ENCODE results near the gene AGO3. TPM values are rescaled to one million over a fixed set of nuclear protein-coding genes. Genes with fewer than 3 reads are reported as not detected.

The AGO3 gene
- total RNA-seq, 1 donor from 2014 or later, result 6.8 TPM

DNA sequence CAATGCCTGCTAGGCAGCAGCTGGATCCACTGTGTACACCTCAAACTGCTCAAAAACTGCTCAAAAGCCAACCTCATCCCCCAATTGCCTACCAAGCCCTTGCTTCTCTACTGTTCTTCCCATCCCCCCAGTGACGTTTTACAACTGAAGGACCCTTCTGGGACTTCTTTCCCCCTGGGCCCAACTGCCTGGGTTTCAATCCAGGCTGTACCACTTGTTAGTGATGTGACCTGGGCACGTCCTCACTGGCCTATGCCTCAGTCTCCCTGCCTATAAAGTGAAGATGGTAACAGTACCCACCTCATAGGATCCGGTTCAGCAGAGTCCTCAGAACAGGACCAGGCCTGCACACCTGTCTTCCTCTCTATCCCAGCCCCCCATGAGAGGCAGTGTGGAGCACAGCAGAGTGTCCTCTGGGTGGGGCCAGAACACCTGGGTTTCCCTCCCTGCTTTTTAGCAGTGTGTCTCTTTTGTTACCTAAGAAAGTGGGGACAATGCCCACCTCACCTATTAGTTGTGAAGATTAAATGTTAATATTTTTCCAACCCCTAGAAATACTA, 151.1 kb downstream of the AGO3 start:
- DNase-seq (ENCODE audit: low read depth in 2 of 2), result no peak

DNA sequence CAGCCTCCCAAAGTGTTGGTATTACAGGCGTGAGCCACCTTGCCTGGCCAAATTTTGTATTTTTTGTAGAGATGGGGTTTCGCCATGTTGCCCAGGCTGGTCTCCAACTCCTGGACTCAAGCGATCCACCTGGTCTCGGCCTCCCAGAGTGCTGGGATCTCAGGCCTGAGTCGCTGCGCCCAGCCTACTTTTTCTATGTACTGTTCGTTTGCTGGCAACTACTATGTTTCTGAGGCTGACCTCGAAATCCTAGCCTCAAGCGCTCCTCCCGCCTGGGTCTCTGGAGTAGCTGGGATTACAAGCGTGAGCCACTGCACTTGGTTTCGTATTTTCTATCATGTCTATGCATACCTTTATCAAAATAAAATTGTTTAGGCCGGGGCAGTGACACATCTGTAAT, 152.3 kb downstream of the AGO3 start:
- no peak for DNase-seq (ENCODE audit: low read depth in 2 of 2)

DNA sequence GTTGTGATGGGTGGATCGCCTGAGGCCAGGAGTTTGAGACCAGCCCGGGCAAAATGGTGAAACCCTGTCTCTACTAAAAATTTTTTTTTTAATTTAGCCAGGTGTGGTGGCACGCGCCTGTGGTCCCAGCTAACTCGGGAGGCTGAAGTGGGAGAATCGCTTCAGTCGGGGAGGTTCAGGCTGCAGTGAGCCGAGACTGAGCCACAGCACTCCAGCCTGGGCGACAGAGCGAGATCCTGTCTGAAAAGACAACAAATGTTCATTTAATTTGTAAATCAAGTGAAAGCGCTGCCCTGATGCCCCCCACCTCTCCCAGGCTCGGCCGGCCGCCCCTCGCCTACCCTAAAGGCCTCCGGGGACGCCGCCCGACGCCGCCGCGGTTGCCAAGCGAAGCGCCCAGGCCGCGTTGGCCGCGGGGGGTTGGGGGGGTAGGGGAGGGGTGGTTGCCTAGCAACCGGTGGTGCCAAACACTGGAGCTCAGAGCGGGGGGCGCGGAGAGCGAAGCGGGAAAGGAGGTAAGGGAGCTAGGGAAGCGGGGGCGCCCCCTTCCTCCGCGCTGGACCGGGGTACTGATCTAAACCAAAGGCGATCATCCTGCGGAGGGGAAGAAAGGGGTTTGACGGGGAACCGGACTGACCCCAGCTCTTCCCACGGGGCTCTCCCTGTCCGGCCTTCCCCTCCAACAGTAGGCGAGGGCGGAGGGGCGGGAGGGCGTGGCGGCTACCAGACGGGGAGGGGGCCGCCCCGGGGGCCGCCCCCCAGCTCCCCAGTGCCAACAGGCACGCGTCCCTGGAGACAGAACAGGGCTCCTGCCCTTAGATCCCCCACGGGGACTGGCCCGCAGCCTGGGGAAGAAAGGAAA, 153.0 kb downstream of the AGO3 start, which contains the start of gene TEKT2:
TEKT2 (plus strand) TSS at position 460 of the 862 bp plus-strand sequence. CDS start 828 bp downstream, outside the sequence.
- peak; percentile 40 to 64 for DNase-seq (ENCODE audit: low read depth in 2 of 2)

- DNase-seq (ENCODE audit: low read depth in 2 of 2), result peak in 1 of 2 donors; percentile 24
Observed at GRCh38 chr1:36084497-36085115, 153.7 kb downstream of the AGO3 start.

- no peak for DNase-seq (ENCODE audit: low read depth in 2 of 2)
Observed at GRCh38 chr1:36085126-36085525, 154.2 kb downstream of the AGO3 start.

- DNase-seq (ENCODE audit: low read depth in 2 of 2), result no peak
Observed at GRCh38 chr1:36085686-36086526, 155.0 kb downstream of the AGO3 start.

- no peak for DNase-seq (ENCODE audit: low read depth in 2 of 2)
Observed at GRCh38 chr1:36086529-36087232, 155.8 kb downstream of the AGO3 start.

DNA sequence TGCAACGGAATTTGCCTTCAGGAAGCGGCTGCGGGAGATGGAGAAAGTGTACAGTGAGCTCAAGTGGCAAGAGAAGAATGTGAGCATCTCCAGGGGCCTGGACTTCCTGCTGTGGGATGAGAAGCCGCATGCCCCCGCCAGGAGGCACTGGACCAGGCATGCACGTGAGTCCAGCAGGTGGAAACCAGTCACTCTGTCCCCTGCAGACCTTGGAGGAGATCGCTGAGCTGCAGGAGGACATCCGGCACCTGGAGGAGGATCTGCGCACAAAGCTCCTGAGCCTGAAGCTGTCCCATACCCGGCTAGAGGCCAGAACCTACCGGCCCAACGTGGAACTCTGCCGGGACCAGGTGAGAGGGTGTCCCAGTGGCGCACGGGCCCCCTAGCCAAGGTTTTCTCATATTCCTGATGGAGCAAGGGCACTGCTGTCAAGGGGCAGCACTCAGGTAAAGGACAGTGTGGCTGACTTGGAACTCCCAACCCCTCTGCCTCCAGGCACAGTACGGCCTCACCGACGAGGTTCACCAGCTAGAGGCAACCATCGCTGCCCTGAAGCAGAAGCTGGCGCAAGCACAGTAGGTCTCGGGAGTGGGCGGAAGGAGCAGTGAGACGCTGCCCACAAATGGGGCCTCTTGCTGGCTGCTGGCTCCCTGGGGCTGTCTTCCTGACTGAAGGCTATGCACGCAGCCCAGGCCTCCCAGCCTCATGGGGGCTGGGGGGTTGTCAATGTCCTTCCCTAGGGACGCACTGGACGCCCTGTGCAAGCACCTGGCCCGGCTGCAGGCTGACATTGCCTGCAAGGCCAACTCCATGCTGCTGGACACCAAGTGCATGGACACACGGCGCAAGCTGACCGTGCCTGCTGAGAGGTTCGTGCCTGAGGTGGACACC, 156.6 kb downstream of the AGO3 start:
- no peak for DNase-seq (ENCODE audit: low read depth in 2 of 2)

DNA sequence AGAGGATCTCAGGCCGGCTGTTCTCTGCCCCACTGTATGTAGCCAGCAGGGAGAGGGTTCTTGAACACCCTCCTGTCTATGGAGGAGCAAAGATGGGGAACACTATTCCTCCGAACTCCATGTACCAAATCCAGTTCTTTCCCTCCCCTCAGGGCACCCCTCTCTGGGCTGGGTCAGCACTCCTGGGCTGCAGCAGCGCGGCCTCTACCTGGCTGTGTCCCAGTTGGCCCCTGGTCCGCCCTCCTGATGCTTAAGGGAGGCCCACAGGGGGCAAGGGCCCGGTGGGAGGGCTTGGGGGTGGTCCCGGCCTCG, 157.3 kb downstream of the AGO3 start:
- no peak for DNase-seq (ENCODE audit: low read depth in 2 of 2)

GRCh38 chr1:36088577-36089392, 157.9 kb downstream of the AGO3 start, which contains the start of gene ADPRS:
ADPRS (plus strand) TSS chr1:36088892; CDS start chr1:36088905, 13 bp downstream.
- DNase-seq (ENCODE audit: low read depth in 2 of 2), result peak; percentile 83 to 92

DNA sequence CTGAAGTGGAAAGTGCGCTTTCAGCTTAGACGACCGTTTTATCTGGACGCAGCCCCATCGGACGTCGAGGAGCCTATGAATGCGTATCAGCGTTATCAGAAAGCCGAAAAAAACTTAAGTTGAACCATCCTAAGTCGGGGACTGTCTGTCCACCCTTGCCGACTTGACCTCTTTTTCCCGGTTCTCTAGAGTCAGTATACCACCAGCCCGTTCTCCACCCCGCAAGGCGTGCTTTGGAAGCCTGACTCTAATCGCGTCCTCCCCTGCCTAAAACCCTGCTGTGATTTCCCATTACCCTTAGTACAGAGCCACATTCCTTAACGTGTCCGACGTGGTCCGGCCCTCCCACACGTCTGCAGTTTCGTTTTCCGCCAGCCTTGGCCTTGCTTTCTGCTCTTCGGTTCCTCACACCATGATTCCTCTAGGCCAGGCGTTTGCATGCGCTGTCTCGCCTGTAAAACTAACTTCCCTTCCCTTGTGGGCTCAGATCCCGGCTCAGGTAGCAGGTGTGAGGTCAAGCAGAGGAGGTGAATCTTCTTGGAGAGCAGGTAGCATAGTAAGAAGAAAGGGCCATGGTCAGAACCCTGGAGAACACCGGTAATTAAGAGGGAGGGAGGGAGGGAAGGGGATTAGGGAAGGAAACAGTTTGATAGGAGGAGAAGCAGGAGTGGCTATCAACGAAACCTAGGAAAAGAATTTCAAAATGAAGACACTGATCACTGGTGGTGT, 158.7 kb downstream of the AGO3 start:
- peak in 1 of 2 donors; percentile 57 for DNase-seq (ENCODE audit: low read depth in 2 of 2)

GRCh38 chr1:36091141-36091540, 160.2 kb downstream of the AGO3 start:
- DNase-seq (ENCODE audit: low read depth in 2 of 2), result no peak

- no peak for DNase-seq (ENCODE audit: low read depth in 2 of 2)
Observed at GRCh38 chr1:36091698-36092097, 160.8 kb downstream of the AGO3 start.

- DNase-seq (ENCODE audit: low read depth in 2 of 2), result no peak
Observed at GRCh38 chr1:36092166-36092797, 161.4 kb downstream of the AGO3 start.

- DNase-seq (ENCODE audit: low read depth in 2 of 2), result no peak
Observed at GRCh38 chr1:36092798-36093185, 161.9 kb downstream of the AGO3 start.

- no peak for DNase-seq (ENCODE audit: low read depth in 2 of 2)
Observed at GRCh38 chr1:36093226-36093625, 162.3 kb downstream of the AGO3 start.

GRCh38 chr1:36093929-36094328, 163.0 kb downstream of the AGO3 start:
- no peak for DNase-seq (ENCODE audit: low read depth in 2 of 2)

DNA sequence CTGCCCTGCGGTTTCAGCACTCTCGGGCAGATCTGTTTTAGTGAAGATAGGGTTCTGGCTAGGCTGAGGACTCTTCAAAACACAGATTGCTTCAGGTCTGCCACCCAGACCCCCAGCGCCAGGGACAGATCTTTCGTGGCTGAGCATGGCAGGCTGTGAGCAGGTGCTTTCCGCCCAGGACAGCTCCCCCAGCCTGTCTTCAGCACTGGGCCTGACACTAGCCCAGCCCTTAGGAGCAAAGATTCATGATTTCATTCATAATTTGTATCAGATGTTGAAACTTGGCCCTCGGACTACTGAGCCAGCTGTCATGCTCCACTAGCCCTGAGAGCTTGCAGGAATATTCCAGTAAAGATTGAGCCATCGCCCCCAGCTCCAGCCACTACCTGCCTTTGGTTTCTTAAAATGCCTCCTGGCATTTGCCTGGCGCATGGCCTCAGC, 163.7 kb downstream of the AGO3 start:
- no peak for DNase-seq (ENCODE audit: low read depth in 2 of 2)
